GM10266 (cell line): ENCODE measurements around the gene SLC6A20.

Experiments
- DNase-seq: peaks from one replicate; pipeline ENCODE4 v3.0.0; 2012; ENCODE audit errors: extremely low spot score
- TF ChIP-seq, protein P1 (sequence below): IDR thresholded peaks from 2 replicates; pipeline ENCODE4 v1.5.1; 2012; ENCODE audit warnings: mild to moderate bottlenecking, low read depth; ENCODE audit not compliant: control insufficient read depth, insufficient read depth; ENCODE audit errors: missing control alignments

SLC6A20 gene, protein sequence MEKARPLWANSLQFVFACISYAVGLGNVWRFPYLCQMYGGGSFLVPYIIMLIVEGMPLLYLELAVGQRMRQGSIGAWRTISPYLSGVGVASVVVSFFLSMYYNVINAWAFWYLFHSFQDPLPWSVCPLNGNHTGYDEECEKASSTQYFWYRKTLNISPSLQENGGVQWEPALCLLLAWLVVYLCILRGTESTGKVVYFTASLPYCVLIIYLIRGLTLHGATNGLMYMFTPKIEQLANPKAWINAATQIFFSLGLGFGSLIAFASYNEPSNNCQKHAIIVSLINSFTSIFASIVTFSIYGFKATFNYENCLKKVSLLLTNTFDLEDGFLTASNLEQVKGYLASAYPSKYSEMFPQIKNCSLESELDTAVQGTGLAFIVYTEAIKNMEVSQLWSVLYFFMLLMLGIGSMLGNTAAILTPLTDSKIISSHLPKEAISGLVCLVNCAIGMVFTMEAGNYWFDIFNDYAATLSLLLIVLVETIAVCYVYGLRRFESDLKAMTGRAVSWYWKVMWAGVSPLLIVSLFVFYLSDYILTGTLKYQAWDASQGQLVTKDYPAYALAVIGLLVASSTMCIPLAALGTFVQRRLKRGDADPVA

DNA sequence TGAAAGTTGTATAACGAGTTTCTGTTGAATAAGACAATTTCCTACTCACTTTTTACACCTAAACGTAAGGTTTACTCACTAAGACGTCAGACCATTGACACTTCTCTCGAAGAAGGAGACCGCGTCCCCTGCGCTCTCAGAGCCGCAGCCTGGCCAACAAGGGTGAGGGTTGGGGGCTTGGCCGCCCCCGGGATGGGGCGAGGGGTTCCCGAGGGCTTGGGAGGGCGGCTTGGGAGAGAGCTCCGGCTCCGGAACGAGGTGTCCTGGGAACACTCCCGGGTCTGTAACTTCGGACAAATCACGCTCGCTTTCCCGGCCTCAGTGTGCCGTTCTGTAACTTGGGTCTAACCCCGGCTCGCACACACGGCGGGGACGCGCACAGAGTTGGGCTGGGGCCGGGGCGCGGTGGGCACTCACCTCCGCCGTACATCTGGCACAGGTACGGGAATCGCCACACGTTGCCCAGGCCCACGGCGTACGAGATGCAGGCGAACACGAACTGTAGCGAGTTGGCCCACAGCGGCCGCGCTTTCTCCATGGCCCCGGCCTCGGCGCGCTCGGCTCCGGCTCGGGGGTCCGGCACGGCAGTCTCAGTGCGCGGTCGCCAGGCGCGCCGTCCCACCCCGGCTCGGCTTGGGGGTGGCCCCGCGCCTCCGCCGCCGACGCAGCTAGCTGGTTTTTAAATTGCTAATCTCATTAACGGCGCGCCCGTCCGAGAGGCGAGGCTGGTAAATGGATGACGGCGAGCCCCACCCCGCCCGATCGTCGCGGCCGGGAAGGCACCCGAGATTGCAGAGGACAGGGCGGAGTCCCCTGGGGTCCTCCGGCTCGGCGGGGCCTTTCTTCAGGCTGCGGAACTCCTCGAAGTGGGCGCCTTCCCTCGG, at the start of gene SLC6A20:
SLC6A20 (minus strand) TSS at position 655 of the 884 bp plus-strand sequence; CDS start at position 538, 117 bp downstream.
- TF ChIP-seq, protein P1, sequence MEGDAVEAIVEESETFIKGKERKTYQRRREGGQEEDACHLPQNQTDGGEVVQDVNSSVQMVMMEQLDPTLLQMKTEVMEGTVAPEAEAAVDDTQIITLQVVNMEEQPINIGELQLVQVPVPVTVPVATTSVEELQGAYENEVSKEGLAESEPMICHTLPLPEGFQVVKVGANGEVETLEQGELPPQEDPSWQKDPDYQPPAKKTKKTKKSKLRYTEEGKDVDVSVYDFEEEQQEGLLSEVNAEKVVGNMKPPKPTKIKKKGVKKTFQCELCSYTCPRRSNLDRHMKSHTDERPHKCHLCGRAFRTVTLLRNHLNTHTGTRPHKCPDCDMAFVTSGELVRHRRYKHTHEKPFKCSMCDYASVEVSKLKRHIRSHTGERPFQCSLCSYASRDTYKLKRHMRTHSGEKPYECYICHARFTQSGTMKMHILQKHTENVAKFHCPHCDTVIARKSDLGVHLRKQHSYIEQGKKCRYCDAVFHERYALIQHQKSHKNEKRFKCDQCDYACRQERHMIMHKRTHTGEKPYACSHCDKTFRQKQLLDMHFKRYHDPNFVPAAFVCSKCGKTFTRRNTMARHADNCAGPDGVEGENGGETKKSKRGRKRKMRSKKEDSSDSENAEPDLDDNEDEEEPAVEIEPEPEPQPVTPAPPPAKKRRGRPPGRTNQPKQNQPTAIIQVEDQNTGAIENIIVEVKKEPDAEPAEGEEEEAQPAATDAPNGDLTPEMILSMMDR = no peak
- no peak for DNase-seq

DNA sequence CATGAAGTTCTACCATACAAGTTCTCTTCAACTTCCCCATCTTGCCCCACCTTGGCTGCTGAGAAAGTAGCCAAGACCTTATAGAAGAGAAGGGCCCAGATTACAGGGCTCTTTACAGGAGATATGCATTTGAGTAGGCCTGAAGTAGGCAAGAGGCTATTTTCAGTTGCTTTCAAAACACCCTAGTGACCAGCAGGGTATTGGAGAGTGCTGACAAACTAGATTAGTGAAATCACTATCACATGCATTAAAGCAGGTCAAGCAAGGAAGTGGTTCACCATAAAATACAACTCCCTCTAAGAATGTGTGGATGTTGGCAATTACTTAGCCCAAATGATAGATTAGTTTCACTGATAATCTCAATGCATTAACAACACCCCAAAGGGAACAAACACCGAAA, 48.3 kb upstream of the SLC6A20 start:
- DNase-seq = no peak
- TF ChIP-seq, protein P1 = no peak

DNA sequence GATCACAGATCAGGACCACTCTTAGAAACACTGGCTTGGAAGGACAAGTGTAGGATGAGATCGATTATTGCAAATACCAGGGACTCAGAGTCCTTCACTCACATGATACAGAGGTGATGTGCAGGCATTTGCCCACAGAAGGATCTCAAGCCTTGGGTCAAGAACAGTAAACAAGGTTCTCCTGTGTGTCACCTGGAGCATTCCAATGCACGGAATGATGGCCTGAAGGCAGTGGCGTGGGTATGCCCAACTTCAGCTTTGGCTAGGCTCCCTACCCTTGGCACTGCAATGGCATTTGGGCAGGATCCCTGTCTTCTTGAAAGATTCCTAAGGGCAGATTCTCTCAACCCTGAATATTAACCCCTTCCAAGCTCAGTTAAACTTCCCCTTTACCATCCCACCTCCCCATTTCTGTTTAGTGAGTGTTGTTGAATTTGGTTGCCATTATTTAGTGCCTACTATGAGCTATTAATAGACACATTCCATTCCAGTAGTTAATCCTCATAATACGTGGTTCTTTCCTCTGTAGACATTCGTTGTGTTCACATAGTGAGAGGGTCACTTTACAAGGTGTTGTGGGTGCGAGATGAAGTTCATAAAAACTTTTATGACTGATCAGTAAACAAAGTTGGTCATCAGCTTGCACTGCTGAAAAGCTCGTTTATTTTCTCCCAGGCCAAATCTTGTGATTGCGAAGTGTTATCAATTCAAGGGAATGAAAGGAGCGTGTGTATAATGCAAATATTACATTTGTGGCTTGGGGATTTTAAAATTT, 46.7 kb upstream of the SLC6A20 start:
- no peak for DNase-seq
- TF ChIP-seq, protein P1 = no peak

DNA sequence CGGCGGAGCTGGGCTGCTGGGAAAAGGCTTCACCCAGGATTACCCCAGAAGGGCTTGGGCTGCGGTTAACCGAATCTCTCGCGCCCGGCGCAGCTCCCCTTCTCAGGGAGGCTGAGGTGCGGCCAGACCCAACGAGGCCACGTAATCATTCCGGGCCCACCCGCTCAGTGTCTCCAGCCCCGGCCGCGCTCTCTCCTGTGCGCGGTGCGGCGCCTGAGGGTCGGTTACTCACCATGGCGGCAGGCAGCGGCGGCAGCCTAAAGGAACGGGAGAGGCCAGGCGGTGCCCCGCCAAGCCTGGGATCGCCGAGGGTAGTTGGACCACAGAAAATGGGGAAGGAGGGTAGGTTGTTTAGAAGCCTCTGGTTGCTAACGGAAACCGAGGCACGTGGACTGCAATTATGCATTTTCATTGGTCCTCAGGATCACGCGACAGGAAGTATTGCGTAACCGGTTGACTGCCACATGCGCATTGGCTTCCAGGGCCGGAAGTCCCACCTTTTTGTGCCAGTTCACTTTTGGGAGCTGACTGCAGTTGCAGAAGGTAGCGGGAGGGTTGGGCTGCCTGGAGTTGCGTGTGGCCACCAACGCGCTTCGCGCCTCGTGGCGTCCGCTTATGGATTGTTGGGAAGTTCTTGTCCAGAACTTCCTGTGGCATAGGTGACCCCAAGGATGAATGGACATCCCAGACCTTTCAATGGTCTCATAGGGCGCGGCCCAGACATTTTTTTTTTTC, 45.6 kb upstream of the SLC6A20 start, which contains the start of gene LZTFL1:
LZTFL1 (minus strand) TSS at position 363 of the 735 bp plus-strand sequence; CDS start at position 235, 128 bp downstream.
- TF ChIP-seq, protein P1 = no peak
- DNase-seq = peak; percentile 87

DNA sequence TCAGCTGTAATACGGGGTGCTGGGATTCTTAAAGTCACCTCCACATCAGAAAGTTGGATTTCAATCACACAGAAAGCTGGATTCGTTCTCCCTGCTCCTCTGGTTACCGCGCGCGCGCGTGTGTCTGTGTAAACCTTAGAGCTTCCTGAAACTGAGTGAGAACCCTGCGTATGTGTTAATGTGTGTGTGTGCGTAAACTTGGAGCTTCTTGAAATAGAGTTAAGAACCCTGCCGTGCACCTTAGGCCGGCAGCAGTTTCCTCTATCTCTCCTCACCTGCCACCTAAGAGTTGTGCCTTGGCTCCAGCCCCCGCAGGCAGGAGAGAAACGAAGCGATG, 45.1 kb upstream of the SLC6A20 start:
- no peak for DNase-seq
- TF ChIP-seq, protein P1 = no peak

DNA sequence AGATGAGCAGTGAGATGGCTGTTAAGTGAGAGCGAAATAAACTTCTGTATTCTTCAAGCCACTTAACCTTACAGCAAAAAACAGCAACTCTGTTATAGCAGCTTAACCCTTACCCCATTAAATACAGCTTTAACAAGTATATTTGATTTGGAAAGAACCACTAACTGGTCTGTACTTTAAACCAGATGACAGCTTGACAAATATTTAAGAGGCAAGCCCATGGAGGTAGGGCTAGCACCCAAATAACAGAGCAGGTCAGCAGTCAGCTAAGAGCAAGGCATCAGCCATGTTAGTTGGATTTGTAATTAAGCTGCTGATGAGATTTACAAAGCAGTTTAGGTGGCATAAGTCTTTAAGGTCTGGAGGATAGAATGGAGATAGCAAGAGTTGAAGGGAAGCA, 42.1 kb upstream of the SLC6A20 start:
- no peak for DNase-seq
- TF ChIP-seq, protein P1 = no peak
